OCI-LY1 (cell line): ENCODE measurements around the gene GOLGA6D.

Experiments used
- H2AFZ ChIP-seq: fragments of 200-600 bp; sonication (generic), shearing (Covaris generic); 2 replicates; pipeline ENCODE4 v1.6.0; 2014; ENCODE audit warnings: antibody characterized with exemption, mild to moderate bottlenecking, low read length
- H3F3A ChIP-seq: fragments of 200-600 bp; sonication (generic), shearing (Covaris generic); 2 replicates; pipeline ENCODE4 v1.6.0; 2014; ENCODE audit warnings: mild to moderate bottlenecking, antibody characterized with exemption, low read length, moderate library complexity; ENCODE audit not compliant: insufficient read depth
- H3K27ac ChIP-seq: fragments of 200-600 bp; sonication (generic); 2 replicates; pipeline ENCODE4 v1.5.1; 2014; ENCODE audit warnings: low read length, mixed run types, mild to moderate bottlenecking, low read depth; ENCODE audit not compliant: poor library complexity, severe bottlenecking
- H3K27me3 ChIP-seq: fragments of 200-600 bp; sonication (generic); 2 replicates; pipeline ENCODE4 v1.6.0; 2014; ENCODE audit warnings: antibody characterized with exemption, mild to moderate bottlenecking, low read length, moderate library complexity; ENCODE audit not compliant: insufficient read depth
- H3K36me3 ChIP-seq: fragments of 200-600 bp; sonication (generic); 2 replicates; pipeline ENCODE4 v1.6.1; 2014; ENCODE audit warnings: mild to moderate bottlenecking, antibody characterized with exemption, low read length, moderate library complexity, mixed read lengths; ENCODE audit not compliant: insufficient read depth
- H3K4me1 ChIP-seq: fragments of 200-600 bp; sonication (generic); 2 replicates; pipeline ENCODE4 v1.5.1; 2014; ENCODE audit warnings: mild to moderate bottlenecking, low read length, moderate library complexity; ENCODE audit not compliant: insufficient read depth, severe bottlenecking
- H3K4me2 ChIP-seq: fragments of 200-600 bp; sonication (generic), shearing (Covaris generic); 2 replicates; pipeline ENCODE4 v1.6.1; 2014; ENCODE audit warnings: low read length
- H3K4me3 ChIP-seq: fragments of 200-600 bp; sonication (generic); 2 replicates; pipeline ENCODE4 v1.5.1; 2014; ENCODE audit warnings: low read length, low read depth, mild to moderate bottlenecking, mixed read lengths; ENCODE audit not compliant: poor library complexity, severe bottlenecking
- H3K79me2 ChIP-seq: fragments of 200-600 bp; shearing (Covaris generic); 2 replicates; pipeline ENCODE4 v1.6.1; 2016; ENCODE audit warnings: mixed run types, low read length, mixed read lengths; ENCODE audit not compliant: insufficient read depth
- H3K9ac ChIP-seq: fragments of 200-600 bp; sonication (generic), shearing (Covaris generic); 2 replicates; pipeline ENCODE4 v1.6.1; 2014; ENCODE audit warnings: mild to moderate bottlenecking, low read length, mixed read lengths
- H3K9me2 ChIP-seq: fragments of 200-600 bp; sonication (generic), shearing (Covaris generic); 2 replicates; pipeline ENCODE4 v1.6.1; 2014; ENCODE audit warnings: low read depth, mild to moderate bottlenecking, low read length, mixed read lengths
- H3K9me3 ChIP-seq: fragments of 200-600 bp; shearing (Covaris generic); 2 replicates; pipeline ENCODE4 v1.6.1; 2014; ENCODE audit warnings: low read length, mixed read lengths
- H4K20me1 ChIP-seq: fragments of 200-600 bp; sonication (generic), shearing (Covaris generic); 2 replicates; pipeline ENCODE4 v1.6.0; 2016; ENCODE audit warnings: mild to moderate bottlenecking, low read length; ENCODE audit not compliant: insufficient read depth
- CTCF ChIP-seq: fragments of 200-600 bp; sonication (generic), shearing (Covaris generic); IDR thresholded peaks from 2 replicates; pipeline ENCODE4 v1.5.1; 2017; ENCODE audit warnings: mild to moderate bottlenecking, antibody characterized with exemption, low read length, moderate library complexity, mixed read lengths
- EZH2 ChIP-seq: fragments of 200-600 bp; sonication (generic), shearing (Covaris generic); IDR thresholded peaks from 2 replicates; pipeline ENCODE4 v1.8.0; 2017; ENCODE audit warnings: borderline replicate concordance, mixed run types, mild to moderate bottlenecking, antibody characterized with exemption, low read length, moderate library complexity, mixed read lengths

The GOLGA6D gene

GRCh38 chr15:75335705-75336355 is 53.2 kb downstream of the GOLGA6D start, which contains the start of gene COMMD4:
Gene COMMD4 (plus strand): TSS chr15:75336063. CDS start chr15:75336090, 27 bp downstream.
- H3K27me3 ChIP-seq = no peaks in the 10 kb centered on the region
- H3K4me1 ChIP-seq = peaks cover 17% of the 10 kb centered on the region
- peak within 1 kb of the TSS; percentile 85 for H2AFZ ChIP-seq
- H3K4me3 ChIP-seq = peak within 1 kb of the TSS; percentile 84
- no peaks in the 10 kb centered on the region for H3K9me2 ChIP-seq
- no peaks in the 10 kb centered on the region for H3F3A ChIP-seq
- peaks cover 17% of the 10 kb centered on the region; the same call in 1 of the 2 replicates for H3K36me3 ChIP-seq
- H3K9me3 ChIP-seq = no peaks in the 10 kb centered on the region
- no peaks in the 10 kb centered on the region for H3K79me2 ChIP-seq
- TF ChIP-seq CTCF = no peak
- TF ChIP-seq EZH2 = no peak
- peak within 1 kb of the TSS; percentile 99 for H3K4me2 ChIP-seq
- H3K27ac ChIP-seq = peak within 1 kb of the TSS; percentile 15
- no peaks in the 10 kb centered on the region for H4K20me1 ChIP-seq
- peak within 1 kb of the TSS; percentile 89 for H3K9ac ChIP-seq

- Histone ChIP-seq H2AFZ (no peak overlapping the region), H3K27ac (no peak overlapping the region), H3K9ac (no peak overlapping the region), H3K4me1 (peaks cover 21% of the 10 kb centered on the region), H3K4me2 (no peak overlapping the region), H3K79me2 (no peaks in the 10 kb centered on the region), H4K20me1 (no peaks in the 10 kb centered on the region), H3K36me3 (peaks cover 17% of the 10 kb centered on the region; the same call in 1 of the 2 replicates), H3K4me3 (no peak overlapping the region), H3K9me2 (no peaks in the 10 kb centered on the region), H3K27me3 (no peaks in the 10 kb centered on the region), H3F3A (no peaks in the 10 kb centered on the region), H3K9me3 (no peaks in the 10 kb centered on the region)
- TF ChIP-seq EZH2 = no peak
- no peak for TF ChIP-seq CTCF
These were observed 56.1 kb downstream of the GOLGA6D start for GRCh38 chr15:75338661-75339240.

- no peaks in the 10 kb centered on the region for H3F3A ChIP-seq
- H3K79me2 ChIP-seq = no peaks in the 10 kb centered on the region
- H3K4me3 ChIP-seq = no peak overlapping the region
- no peaks in the 10 kb centered on the region for H3K27me3 ChIP-seq
- H3K4me1 ChIP-seq = peaks cover 23% of the 10 kb centered on the region
- H4K20me1 ChIP-seq = no peaks in the 10 kb centered on the region
- no peak overlapping the region for H2AFZ ChIP-seq
- H3K4me2 ChIP-seq = no peak overlapping the region
- peaks cover 17% of the 10 kb centered on the region; the same call in 1 of the 2 replicates for H3K36me3 ChIP-seq
- H3K9ac ChIP-seq = no peak overlapping the region
- TF ChIP-seq CTCF (no peak), EZH2 (no peak)
- no peaks in the 10 kb centered on the region for H3K9me2 ChIP-seq
- H3K27ac ChIP-seq = no peak overlapping the region
- H3K9me3 ChIP-seq = no peaks in the 10 kb centered on the region
These were observed 57.1 kb downstream of the GOLGA6D start for GRCh38 chr15:75339531-75340240.
